Activated naive CD8-positive, alpha-beta T cell treated with anti-CD3 and anti-CD28 coated beads, Interleukin-2, amount 10 ng/mL, durations not matched to agents 7 days and 5 days (primary cell): ENCODE data around the gene KIRREL3. TPM values are rescaled to one million over a fixed set of nuclear protein-coding genes. Genes with fewer than 3 reads are reported as not detected.
"Not testable (repeated sequence)": the region's sequence is repeated elsewhere in the genome, so short reads cannot be mapped to it uniquely, and the experiment has no call there.

ENCODE experiments used
- ATAC-seq: fragments of 150-1000 bp; cut with Tn5 transposase; one replicate; pipeline ENCODE4 v1.10.0; 2021; ENCODE audit warnings: low read depth, moderate library complexity
- POLR2A ChIA-PET: fragments of 350-600 bp; sonication (Branson Sonifier 250); formaldehyde crosslinking; loops from one replicate; lab custom pipeline; 2021; ENCODE audit warnings: antibody characterized with exemption; lab: Charles Lee
- DNase-seq: peaks from one replicate; pipeline ENCODE4 v3.0.0; 2021
- H3K27ac Mint-ChIP-seq: one replicate; pipeline ENCODE4 v1.8.0; 2022; ENCODE audit warnings: mild to moderate bottlenecking, mixed read lengths
- H3K27me3 Mint-ChIP-seq: one replicate; pipeline ENCODE4 v1.8.0; 2022; ENCODE audit warnings: mild to moderate bottlenecking, moderate library complexity, mixed read lengths
- H3K36me3 Mint-ChIP-seq: one replicate; pipeline ENCODE4 v1.8.0; 2021; ENCODE audit warnings: mild to moderate bottlenecking, mixed read lengths
- H3K4me1 Mint-ChIP-seq: one replicate; pipeline ENCODE4 v1.8.0; 2021; ENCODE audit warnings: mixed read lengths
- H3K4me3 Mint-ChIP-seq: one replicate; pipeline ENCODE4 v1.8.0; 2022; ENCODE audit warnings: mild to moderate bottlenecking, moderate library complexity, mixed read lengths
- H3K9me3 Mint-ChIP-seq: one replicate; pipeline ENCODE4 v1.8.0; 2021; ENCODE audit warnings: mixed read lengths
- total RNA-seq, 2 experiments: library from RNA; stranded (reverse); gene quantifications; one replicate each; pipeline ENCODE4 v1.2.3, GENCODE V29; 2021

Gene KIRREL3
- total RNA-seq, 2 experiments from 2014 or later: not detected

GRCh38 chr11:126391970-126392632, 608.5 kb downstream of the KIRREL3 start:
- POLR2A ChIA-PET: no interaction called here
- H3K9me3 Mint-ChIP-seq: no peaks in the 10 kb centered on the region
- peak overlapping the region; percentile 45 for H3K27ac Mint-ChIP-seq
- DNase-seq (no peak), ATAC-seq (no peak)
- H3K36me3 Mint-ChIP-seq: no peaks in the 10 kb centered on the region
- no peak overlapping the region for H3K4me3 Mint-ChIP-seq
- H3K4me1 Mint-ChIP-seq: peaks cover 6% of the 10 kb centered on the region
- H3K27me3 Mint-ChIP-seq: no peaks in the 10 kb centered on the region

- no peaks in the 10 kb centered on the region for H3K9me3 Mint-ChIP-seq
- POLR2A ChIA-PET: no interaction called here
- ATAC-seq (no peak), DNase-seq (no peak)
- peaks cover 10% of the 10 kb centered on the region for H3K4me1 Mint-ChIP-seq
- H3K36me3 Mint-ChIP-seq: no peaks in the 10 kb centered on the region
- no peaks in the 10 kb centered on the region for H3K27me3 Mint-ChIP-seq
- no peak overlapping the region for H3K27ac Mint-ChIP-seq
- H3K4me3 Mint-ChIP-seq: no peak overlapping the region
Observed at GRCh38 chr11:126391286-126391954, 609.1 kb downstream of the KIRREL3 start.

GRCh38 chr11:126390272-126390867, 610.2 kb downstream of the KIRREL3 start:
- no peak for ATAC-seq
- no peak overlapping the region for H3K4me3 Mint-ChIP-seq
- DNase-seq: no peak
- no peaks in the 10 kb centered on the region for H3K9me3 Mint-ChIP-seq
- no peaks in the 10 kb centered on the region for H3K36me3 Mint-ChIP-seq
- POLR2A ChIA-PET: no interaction called here
- H3K4me1 Mint-ChIP-seq: peaks cover 14% of the 10 kb centered on the region
- no peaks in the 10 kb centered on the region for H3K27me3 Mint-ChIP-seq
- H3K27ac Mint-ChIP-seq: no peak overlapping the region

GRCh38 chr11:126387857-126388256, 612.7 kb downstream of the KIRREL3 start:
- Mint-ChIP-seq H3K27ac (no peak overlapping the region), H3K9me3 (no peaks in the 10 kb centered on the region), H3K4me3 (no peak overlapping the region), H3K27me3 (no peaks in the 10 kb centered on the region), H3K36me3 (no peaks in the 10 kb centered on the region), H3K4me1 (peaks cover 11% of the 10 kb centered on the region)
- ATAC-seq (no peak), DNase-seq (no peak)
- POLR2A ChIA-PET: interaction anchor here (0.7 kb wide), 1 partner anchor 330 kb away, joined by 5 read pairs; no protein-coding TSS in a partner anchor

GRCh38 chr11:126386729-126387071, 613.9 kb downstream of the KIRREL3 start:
- DNase-seq, H3K27me3 Mint-ChIP-seq, POLR2A ChIA-PET, H3K4me1 Mint-ChIP-seq, H3K9me3 Mint-ChIP-seq, H3K4me3 Mint-ChIP-seq, H3K36me3 Mint-ChIP-seq: not testable (repeated sequence)
- peak overlapping the region; percentile 12 for H3K27ac Mint-ChIP-seq
- peak; percentile 24 for ATAC-seq

GRCh38 chr11:126385991-126386728, 614.4 kb downstream of the KIRREL3 start:
- ATAC-seq: no peak
- H3K27ac Mint-ChIP-seq: peak overlapping the region; percentile 12

GRCh38 chr11:126384449-126385070, 616.0 kb downstream of the KIRREL3 start:
- Mint-ChIP-seq H3K4me1 (peaks cover 7% of the 10 kb centered on the region), H3K4me3 (no peak overlapping the region), H3K36me3 (no peaks in the 10 kb centered on the region), H3K9me3 (no peaks in the 10 kb centered on the region), H3K27me3 (no peaks in the 10 kb centered on the region), H3K27ac (no peak overlapping the region)
- ATAC-seq: no peak
- POLR2A ChIA-PET: no interaction called here
- DNase-seq: no peak

More at GRCh38 chr11:126385991-126386728, 614.4 kb downstream of the KIRREL3 start:
- Mint-ChIP-seq H3K4me1 (peaks cover 7% of the 10 kb centered on the region), H3K27me3 (no peaks in the 10 kb centered on the region), H3K4me3 (no peak overlapping the region), H3K36me3 (no peaks in the 10 kb centered on the region), H3K9me3 (no peaks in the 10 kb centered on the region)
- POLR2A ChIA-PET: no interaction called here
- no peak for DNase-seq

GRCh38 chr11:126383339-126384335, 616.9 kb downstream of the KIRREL3 start:
- peaks cover 7% of the 10 kb centered on the region for H3K4me1 Mint-ChIP-seq
- H3K4me3 Mint-ChIP-seq: no peak overlapping the region
- ATAC-seq: no peak
- H3K27me3 Mint-ChIP-seq: no peaks in the 10 kb centered on the region
- DNase-seq: no peak
- H3K9me3 Mint-ChIP-seq: no peaks in the 10 kb centered on the region
- POLR2A ChIA-PET: no interaction called here
- H3K27ac Mint-ChIP-seq: no peak overlapping the region
- H3K36me3 Mint-ChIP-seq: no peaks in the 10 kb centered on the region

- ATAC-seq, H3K4me1 Mint-ChIP-seq, POLR2A ChIA-PET, H3K4me3 Mint-ChIP-seq, H3K36me3 Mint-ChIP-seq, DNase-seq, H3K27me3 Mint-ChIP-seq, H3K27ac Mint-ChIP-seq, H3K9me3 Mint-ChIP-seq: not testable (repeated sequence)
Observed at GRCh38 chr11:126382641-126383040, 617.9 kb downstream of the KIRREL3 start.

- ATAC-seq, H3K27me3 Mint-ChIP-seq, H3K4me1 Mint-ChIP-seq, DNase-seq, H3K4me3 Mint-ChIP-seq, POLR2A ChIA-PET, H3K9me3 Mint-ChIP-seq, H3K27ac Mint-ChIP-seq, H3K36me3 Mint-ChIP-seq: not testable (repeated sequence)
Observed at GRCh38 chr11:126381960-126382359, 618.6 kb downstream of the KIRREL3 start.

- Mint-ChIP-seq H3K4me1 (peaks cover under 1% of the 10 kb centered on the region), H3K27me3 (no peaks in the 10 kb centered on the region), H3K27ac (no peak overlapping the region), H3K36me3 (no peaks in the 10 kb centered on the region), H3K4me3 (no peak overlapping the region), H3K9me3 (no peaks in the 10 kb centered on the region)
- no peak for DNase-seq
- POLR2A ChIA-PET: no interaction called here
- ATAC-seq: no peak
Observed at GRCh38 chr11:126380909-126381308, 619.7 kb downstream of the KIRREL3 start.

- no peak overlapping the region for H3K27ac Mint-ChIP-seq
- DNase-seq (no peak), ATAC-seq (no peak)
- H3K27me3 Mint-ChIP-seq: no peaks in the 10 kb centered on the region
- H3K4me1 Mint-ChIP-seq: no peaks in the 10 kb centered on the region
- H3K36me3 Mint-ChIP-seq: no peaks in the 10 kb centered on the region
- H3K9me3 Mint-ChIP-seq: no peaks in the 10 kb centered on the region
- POLR2A ChIA-PET: no interaction called here
- H3K4me3 Mint-ChIP-seq: no peak overlapping the region
Observed at GRCh38 chr11:126378763-126379162, 621.8 kb downstream of the KIRREL3 start.
